Peyer's patch (tissue), 4 donors: ENCODE results near the gene TMEM132C.

ENCODE experiments used
- CTCF ChIP-seq, 6 experiments: fragments of 450-650 bp in 4 of 6; fragments of 200-600 bp in 2 of 6; sonication (generic) in 1 of 6; IDR thresholded peaks; one replicate each; pipeline ENCODE4 v1.5.1; 2017 to 2019; ENCODE audit warnings: antibody characterized with exemption in 6 of 6, mild to moderate bottlenecking in 3 of 6, moderate library complexity in 1 of 6
- POLR2A ChIP-seq, 2 donors: fragments of 450-650 bp; IDR thresholded peaks; one replicate each; pipeline ENCODE4 v1.5.1; 2017; ENCODE audit warnings: antibody characterized with exemption in 2 of 2, mild to moderate bottlenecking in 2 of 2, moderate library complexity in 2 of 2

GRCh38 chr12:128286970-128287369 lies 20.0 kb downstream of the TMEM132C start:
- TF ChIP-seq POLR2A (IDR thresholded peaks at IDR 0.05) (no peak), CTCF (IDR thresholded peaks at IDR 0.05) (no peak)
